GM21717 (cell line): ENCODE results near the gene GCSAML.
"Not testable (repeated sequence)": the region's sequence is repeated elsewhere in the genome, so short reads cannot be mapped to it uniquely, and the experiment has no call there.

Experiments
- ATAC-seq: cut with Tn5 transposase; IDR thresholded peaks from one replicate; pipeline ENCODE4 v1.9.1; 2021; ENCODE audit warnings: mild to moderate bottlenecking, moderate library complexity; ENCODE audit not compliant: unreplicated experiment

Gene GCSAML

DNA sequence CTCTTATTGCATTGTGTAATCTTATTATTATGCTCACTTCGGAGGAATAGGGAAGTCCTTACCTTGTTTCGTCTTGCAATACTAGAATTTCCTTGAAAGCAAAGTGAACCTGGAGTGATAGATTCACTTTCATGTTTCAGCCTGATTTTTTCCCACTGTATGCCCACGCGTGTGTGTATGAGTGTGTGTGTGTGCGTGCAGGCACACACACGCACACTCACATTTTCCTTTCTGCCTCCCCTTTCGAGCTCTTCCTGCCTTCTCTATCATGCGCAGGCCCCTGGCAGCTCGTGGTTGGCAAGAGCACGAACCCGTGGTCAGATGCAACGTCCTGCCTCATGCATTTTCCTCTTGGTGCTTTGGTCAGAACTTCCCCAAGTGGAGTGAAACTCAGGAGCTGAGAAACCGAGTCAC, at the start of gene GCSAML:
Gene GCSAML (plus strand): TSS at position 366 of the 414 bp plus-strand sequence. CDS start 58 bp downstream, outside the sequence.
- ATAC-seq = no peak

DNA sequence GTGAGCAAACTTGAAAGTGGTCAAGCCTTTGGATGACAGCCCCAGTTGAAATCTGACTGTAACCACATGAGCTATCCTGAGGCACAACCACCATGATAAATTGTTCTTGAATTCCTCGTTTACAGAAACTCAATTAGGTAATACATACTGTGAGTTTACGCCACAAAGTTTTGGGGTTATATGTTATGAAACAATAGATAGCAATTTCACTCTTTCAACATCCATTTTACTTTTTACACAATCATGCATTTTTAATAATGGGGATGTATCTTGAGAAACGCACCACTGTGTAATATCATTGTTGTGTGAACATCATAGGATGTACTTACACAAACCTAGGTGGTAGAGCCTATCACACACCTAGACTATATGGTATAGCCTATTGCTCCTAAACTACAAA, 48.1 kb upstream of the GCSAML start:
- ATAC-seq = no peak

DNA sequence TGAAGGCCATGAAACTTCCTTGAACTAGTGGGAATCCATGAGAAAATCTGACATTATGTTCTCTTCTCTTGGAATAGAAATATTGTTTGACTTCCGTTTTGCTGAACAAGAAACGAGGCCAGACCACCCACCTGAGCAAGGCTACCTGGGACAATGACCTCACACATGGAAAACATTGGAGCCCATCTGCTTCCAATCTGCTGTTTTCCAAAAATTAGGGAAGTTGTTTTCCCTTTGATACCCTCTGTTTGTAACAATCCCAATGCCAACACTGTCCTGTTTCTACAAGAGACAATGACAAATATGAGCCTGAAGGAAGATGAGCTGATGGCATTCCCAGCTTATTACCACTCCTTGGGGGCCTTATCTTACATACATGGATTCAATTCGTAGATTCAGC, 42.1 kb upstream of the GCSAML start:
- ATAC-seq = no peak

DNA sequence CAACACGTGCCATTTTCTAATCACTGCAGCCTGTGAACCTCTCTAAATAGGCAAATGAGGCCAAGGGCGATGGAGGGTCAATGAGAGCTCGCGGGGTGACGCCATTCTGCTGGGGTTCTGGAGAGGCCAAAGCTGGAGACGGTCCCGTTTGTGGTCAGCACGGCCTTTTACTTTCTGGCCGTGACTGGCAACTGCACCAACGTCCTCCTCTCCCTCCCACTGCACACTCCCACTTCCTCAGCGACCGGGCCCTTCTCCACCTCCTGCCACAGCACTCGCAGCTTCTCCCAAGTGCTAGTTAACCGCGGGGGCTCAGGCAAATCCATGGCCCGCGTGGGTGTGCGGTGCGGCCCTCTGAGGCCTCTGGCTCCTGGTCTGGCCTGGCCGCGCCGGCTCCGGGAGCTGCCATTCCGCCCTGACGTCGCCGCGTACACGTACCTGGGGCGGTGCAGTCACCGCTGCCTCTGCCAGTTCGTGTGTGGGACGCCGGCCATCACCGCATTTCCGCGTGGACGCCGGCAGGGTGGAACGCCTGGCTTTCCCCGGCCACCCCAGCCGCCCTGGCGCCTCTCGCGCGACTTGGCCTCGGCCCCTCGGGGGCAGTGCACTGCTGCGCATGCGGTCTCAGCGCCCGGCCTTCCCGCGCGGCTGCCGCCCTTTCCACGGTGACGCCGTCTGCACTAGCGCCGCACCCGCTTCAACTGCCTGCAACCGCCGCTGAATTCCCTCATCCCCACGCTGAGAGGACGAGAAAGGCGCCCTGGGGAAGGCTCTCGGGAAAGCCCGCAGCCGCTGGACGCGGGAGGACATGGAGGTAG, 30.9 kb upstream of the GCSAML start:
- ATAC-seq = no peak

DNA sequence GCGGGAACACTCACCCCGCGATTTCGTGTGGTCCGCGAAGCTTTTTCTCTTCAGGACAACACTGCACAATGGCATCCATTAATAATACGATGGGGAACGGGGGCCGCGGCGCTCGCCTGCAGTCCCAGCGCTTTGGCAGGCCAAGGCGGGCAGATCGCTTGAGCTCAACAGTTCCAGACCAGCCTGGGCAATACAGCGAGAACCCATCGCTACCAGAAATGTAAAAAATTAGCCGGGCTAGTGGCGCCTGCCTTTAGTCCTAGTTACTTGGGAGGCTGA, 30.4 kb upstream of the GCSAML start:
- no peak for ATAC-seq

DNA sequence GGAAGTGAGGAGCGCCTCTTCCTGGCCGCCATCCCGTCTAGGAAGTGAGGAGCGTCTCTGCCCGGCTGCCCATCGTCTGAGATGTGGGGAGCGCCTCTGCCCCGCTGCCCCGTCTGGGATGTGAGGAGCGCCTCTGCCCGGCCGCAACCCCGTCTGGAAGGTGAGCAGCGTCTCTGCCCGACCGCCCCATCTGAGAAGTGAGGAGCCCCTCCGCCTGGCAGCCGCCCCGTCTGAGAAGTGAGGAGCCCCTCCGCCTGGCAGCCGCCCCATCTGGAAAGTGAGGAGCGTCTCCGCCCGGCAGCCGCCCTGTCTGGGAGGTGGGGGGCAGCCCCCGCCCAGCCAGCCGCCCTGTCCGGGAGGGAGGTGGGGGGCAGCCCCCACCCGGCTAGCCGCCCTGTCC, 27.0 kb upstream of the GCSAML start:
- not testable (repeated sequence) for ATAC-seq

DNA sequence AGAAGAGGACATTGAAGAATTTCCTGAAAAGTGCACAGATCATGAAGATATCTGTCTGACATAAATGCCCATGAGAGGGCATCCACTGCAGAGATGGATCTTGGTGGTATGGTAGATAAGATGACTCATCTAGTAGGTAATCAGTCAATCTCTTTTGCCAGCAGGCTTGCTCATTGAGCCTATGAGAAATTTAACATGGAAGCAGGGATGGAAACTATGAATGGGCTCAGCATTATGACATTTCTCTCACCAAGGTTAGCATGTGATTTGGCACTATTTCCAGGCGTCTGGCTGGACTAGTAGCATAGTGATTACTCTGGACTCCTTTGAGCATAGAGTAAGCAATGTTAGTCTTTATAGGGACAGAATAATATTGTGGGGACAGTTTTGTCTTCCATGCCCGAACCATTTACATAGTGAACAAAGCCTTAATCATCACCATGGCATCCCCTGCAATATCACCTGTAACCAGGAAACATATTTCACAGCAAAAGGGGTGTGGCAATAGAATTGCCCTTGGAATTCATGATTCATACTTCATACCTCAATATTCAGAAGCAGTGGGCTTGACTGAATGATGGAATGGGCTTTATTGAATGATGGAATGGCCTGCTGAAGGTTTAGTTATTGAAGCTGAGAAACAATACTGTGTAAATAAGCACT, 20.0 kb upstream of the GCSAML start:
- ATAC-seq = no peak

DNA sequence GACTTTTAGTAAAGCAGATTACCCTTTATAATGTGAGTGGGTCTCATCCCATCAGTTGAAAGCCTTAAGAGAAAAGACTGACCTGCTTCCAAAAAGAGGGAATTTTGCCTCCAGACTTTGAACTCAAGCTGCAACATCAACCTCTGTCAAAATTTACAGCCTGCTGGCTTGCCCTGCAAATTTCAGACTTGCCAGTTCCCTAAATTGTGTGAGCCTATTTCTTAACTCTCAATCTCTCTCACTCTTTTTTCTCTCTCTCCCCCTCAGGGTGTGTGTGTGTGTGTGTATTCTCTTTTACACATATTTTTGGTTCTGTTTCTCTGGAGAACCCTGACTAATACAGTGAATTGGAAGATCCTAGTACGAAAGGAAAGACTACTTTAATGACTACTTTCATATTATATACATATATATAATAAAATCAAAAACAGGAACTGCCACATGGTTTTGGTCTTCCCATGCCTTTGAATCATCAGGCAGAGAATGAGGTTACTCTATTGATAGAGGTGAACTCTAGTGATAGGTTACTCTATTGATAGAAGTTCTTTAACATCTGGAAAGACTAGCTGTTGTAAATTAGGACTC, 19.1 kb upstream of the GCSAML start:
- ATAC-seq = no peak

DNA sequence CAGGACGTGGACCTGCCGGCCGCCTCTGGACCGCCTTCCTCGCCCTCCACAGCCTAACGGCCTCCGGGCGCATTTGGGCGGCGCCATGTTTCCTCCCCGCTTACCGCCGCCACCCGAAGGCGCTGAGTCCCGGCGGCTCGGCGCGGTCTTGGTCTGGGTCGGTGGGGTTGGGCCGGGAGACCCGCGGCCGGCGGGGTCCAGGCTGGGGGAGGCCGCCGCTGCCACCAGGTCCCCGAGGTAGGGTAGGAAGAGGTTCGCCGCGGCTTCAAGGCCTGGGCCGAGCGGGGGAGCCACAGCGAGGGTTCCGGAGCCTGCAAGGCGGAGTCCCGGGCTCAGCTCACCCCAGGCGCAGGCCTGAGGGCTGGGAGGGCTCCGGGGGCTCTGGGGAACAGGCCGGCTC, 18.1 kb upstream of the GCSAML start:
- no peak for ATAC-seq

DNA sequence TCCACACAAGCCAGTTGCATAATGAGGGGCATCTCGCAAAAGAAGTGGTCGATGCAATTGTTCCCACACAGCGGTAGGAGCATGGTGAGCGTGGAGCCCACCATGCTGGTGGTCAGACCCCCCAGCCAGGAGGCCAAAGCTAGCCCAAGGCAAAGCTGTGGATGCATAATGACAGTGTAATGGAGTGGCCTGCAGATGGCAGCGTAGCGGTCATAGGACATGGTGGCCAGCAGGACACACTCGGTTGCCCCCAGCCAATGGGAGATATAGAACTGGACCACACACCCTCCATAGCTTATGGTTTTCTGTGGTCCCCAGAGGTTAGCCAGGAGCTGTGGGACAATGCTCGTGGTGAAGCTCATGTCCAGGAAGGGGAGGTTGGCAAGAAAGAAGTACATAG, 17.0 kb upstream of the GCSAML start:
- ATAC-seq = no peak

DNA sequence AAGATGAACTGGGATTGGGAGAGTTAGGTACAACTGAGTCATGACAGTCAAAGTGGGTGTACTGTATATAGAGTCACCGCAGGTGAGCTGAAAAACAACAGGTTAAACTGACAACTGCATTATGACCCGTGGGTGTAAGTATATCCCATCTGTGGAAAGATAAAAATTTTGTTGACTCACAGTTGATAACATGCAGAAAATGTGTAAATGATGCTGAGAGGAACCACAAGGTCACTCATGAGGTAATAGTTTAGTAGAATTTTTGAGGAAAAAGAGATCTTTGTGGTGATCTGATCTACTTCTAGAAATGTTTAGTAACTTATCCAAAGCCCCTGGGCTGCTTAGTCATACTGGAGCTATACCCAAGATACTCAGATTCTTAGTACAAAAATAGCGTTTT, 13.5 kb upstream of the GCSAML start:
- no peak for ATAC-seq

DNA sequence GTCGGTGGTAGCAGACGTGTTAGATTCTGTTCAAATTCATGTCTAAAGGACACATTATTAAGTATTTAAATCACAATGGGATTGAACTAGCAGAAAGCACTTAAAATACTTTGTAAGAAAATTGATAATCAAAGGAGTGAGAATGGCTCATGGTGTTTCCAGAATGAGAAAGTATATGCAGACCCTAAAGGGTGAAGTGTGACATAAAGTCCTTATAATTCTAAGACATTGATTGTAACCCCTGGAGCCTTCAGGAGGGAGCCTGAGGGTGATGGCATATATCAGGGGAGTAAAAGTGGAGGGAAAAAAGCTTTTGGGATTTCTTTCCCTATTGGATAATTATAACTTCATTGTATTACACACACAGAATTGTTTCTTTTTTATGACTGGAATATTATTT, 12.6 kb upstream of the GCSAML start, which contains the start of gene OR2C3:
Gene OR2C3 (minus strand): TSS at position 101 of the 400 bp plus-strand sequence. CDS start 3,929 bp downstream, outside the sequence.
- no peak for ATAC-seq

DNA sequence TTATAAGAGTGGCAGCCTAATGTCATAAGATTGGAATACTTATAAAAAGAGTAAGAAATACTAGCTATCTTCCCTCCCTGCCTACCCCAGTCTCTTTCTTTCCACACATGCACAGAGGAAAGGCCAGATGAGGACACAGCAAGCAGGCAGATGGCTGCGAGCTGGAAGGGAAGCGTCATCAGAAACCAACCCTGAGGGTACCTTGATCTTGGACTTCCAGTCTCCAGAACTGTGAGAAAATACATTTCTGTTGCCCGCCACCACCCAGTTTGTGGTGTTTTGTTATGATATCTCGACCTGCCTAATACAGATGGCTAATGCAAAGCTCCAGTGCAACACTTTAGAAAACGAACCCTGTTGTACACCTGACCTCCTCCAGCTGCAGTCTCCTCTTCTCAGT, 10.4 kb upstream of the GCSAML start:
- ATAC-seq = no peak

DNA sequence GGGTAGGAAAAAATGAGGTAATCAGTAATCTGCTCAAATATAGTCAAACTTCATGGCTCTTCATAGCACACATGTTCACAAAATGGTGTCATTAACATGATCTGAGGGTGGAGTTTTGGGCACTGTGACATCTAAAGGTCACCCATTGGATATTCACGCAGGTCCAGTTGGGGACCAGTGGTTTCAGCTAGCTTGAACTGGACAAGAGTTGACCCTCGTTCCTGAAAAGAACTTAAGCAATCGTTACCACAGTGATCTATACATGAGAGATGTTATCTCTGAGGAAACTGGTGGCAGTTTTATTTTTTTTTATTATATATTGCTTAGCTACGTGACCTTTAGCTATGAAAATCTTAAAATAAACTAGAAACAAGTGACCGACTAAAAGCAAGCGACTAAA, 9.7 kb upstream of the GCSAML start:
- no peak for ATAC-seq

DNA sequence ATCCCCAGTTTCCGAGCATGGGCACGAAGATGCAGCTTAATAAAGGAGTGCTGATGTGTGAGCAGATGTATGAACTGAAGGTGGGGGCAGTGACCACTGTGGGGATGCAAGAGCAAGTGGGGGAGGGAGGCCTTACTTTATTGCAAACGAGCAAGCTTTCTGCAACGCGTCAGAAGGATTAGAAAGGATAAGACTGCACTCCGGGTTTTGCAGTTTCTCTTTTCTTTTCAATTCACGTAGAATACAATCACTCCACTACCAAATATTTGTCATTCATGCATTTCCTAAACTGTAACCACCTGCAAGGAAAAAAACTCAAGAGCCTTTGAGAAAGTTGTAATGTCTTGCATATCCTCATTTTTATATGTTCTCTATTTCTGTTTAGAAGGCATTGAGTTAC, 8.4 kb upstream of the GCSAML start:
- ATAC-seq = no peak

DNA sequence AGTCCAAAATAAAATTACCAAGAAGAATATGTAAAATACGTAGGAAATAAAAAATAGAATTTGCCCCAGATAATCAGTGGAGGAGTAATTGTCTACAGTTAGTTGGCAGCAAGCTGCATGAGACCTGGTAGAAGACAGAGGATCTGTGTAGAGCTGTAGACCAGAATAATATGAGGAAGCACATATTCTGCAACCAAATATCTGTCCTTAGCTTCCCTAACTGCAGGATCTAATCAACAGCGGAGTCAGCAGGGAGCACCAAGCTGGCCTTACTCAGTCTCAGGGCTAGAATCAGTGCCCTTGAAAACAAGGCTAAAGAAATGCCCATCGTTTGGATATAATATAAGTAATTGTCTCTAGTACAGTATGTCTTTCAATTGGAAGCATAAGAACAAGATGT, 6.1 kb upstream of the GCSAML start:
- no peak for ATAC-seq

DNA sequence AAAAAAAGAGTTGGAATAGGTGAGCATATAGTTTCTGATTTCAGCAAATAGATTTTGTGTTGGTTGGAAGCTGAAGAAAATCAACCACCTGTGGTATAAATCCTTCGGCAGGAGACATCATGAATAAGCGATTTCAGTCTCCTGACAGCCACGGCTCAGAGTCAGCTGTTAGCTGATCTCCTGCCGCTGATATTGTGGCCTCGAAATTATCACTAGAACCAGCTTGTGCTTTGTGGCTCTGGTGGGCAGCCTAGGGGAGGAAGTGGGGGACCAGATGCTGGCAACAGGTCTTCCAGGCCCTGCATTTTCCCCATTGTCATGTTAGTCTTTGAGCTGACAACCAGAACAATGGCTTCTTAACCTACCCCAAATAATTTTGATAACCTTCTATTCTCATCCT, 842 bp upstream of the GCSAML start:
- no peak for ATAC-seq

DNA sequence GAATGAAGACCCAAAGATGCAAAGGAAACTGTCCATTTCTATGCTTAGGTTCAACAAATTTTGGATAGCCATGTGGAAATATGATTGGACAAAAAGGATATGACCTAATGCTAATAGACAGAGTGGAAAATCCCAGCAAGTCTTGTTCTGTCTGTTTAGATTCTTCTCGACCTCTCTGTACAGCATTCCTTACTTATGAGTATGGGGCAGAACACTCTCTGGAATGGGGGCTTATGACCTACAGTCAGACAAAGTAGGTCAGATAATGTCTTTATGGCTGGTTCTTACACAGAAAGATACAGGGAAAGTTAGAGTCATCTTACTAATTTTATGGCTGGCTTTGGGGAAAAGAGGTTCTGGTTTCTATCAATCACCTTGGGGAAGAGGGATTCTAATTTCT, 2.8 kb downstream of the GCSAML start:
- no peak for ATAC-seq

DNA sequence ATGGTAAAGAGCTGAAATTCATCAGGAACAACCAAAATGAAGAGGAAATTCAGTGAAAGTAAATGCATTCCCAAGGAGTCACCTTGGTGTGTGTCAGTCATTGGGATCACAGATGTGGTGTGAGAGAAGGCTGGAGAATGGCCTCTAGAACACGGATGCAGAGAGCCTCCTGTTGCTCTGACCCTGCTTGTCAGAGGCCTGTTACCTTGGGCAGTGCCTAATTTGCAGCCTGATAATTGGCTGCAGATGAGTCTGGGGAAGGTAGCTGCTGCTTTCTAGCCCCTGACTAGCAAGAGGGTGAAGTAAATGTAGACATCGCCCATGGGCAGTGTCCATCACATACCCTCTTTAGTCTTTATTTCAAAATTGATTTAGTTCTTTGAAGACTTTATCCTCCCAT, 3.3 kb downstream of the GCSAML start:
- no peak for ATAC-seq

DNA sequence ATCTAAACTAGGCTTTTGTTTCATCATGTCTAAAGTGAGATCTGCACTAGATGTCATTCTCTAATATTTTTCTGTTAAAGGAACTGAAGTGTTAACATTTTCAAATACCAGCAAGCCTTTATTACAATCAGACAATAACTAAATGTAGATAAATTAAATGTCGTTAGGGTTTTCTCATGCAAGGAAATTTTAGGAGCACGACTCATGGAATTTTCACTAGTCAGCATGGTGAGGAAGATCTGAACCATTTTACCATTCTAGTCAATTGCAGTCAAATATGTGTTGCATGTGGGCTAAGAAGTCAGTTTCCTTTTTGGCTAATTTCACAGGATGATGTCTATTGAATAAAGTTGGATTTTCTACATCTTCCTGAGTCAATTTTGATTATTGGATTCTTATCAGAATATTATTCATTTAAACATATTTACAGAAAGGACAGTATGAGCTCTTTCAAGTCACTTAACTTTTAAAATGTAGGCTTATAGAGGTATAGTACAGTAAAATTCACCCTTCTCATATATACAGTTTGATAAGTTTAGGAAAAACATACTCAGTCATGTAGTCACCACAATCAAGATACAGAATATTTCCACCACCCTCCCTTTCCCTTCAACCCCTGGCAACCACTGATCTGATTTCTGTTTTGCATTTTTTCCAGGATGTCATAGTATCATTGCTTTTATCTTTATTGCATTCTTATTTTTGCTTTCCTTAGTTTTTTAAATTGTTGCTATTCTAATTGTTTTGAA, 9.2 kb downstream of the GCSAML start:
- no peak for ATAC-seq

DNA sequence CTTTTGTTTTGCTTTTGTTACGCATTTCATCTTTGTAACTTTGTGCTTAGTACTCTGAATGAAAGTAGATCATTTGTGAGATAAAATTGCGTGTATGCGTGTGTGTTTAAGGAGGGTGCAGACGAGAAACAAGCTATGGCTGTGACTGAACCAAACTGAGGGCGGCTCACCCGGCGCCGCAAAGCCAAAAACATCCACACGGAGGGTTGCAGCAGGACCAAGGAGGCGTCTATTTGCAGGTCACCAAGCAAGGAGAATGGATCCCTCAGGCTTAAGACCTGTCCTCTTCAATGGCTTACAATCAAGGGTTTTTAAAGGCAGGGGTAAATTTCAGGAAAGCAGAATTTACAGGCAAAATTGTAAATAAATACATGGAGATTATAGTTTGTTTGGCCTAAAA, 12.8 kb downstream of the GCSAML start:
- ATAC-seq = no peak

DNA sequence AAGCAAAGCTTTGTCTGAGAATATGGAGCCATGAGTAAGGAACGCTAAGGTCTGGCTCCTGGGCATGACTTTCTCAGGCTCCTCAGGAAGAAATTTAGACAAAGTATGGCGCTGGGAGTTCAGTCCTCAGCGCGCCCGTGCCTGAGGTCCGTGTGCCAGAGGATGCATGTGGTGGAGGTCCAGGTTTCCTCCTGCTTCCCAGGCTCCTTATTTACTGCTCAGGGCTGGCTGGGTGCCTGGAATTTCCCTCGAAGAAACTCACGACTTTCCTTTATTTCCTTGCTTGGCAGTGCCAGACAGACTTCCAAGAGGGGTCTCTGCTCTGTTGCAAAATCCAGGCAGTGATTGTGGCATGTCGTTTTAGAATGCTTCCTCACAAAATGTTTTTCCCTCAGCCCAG, 13.3 kb downstream of the GCSAML start:
- no peak for ATAC-seq
